ENCODE data around the gene VGLL4. TPM values are rescaled to one million over a fixed set of nuclear protein-coding genes. Genes with fewer than 3 reads are reported as not detected.
A peak's percentile ranks its signal among the peaks of the same experiment; 100 is the strongest.

The VGLL4 gene
- total RNA-seq, 1 experiment from 2014 or later: 41.2 TPM

- intact Hi-C loops (cut with micrococcal nuclease; ENCODE audit: unreplicated experiment): no loop called here
- Histone ChIP-seq H3K27me3 (replicated peaks; ENCODE audit: insufficient read depth, low read depth, low read length, poor library complexity) (no peaks in the 10 kb centered on the region), H3K4me3 (ENCODE audit: low read depth, low read length, poor library complexity, severe bottlenecking) (no peak overlapping the region), H3K4me1 (ENCODE audit: insufficient read depth, low read length, poor library complexity, severe bottlenecking) (peaks cover 40% of the 10 kb centered on the region), H3K36me3 (ENCODE audit: insufficient read depth, low read length, poor library complexity, severe bottlenecking) (no peaks in the 10 kb centered on the region), H3K9me3 (ENCODE audit: low read depth, low read length, poor library complexity, severe bottlenecking) (no peaks in the 10 kb centered on the region), H3K27ac (ENCODE audit: low read depth, low read length, poor library complexity, severe bottlenecking) (peak overlapping the region; percentile 71)
- POLR2A ChIA-PET (ENCODE audit: low non-redundant PET): interaction anchor here (0.6 to 0.7 kb wide), 3 partner anchors 41 to 221 kb away, joined by 3 to 8 read pairs (median 7); no protein-coding TSS in a partner anchor
- TF ChIP-seq EZH2 (IDR thresholded peaks at IDR 0.05; ENCODE audit: borderline replicate concordance, low read depth, low read length, poor library complexity, severe bottlenecking): no peak
- TF ChIP-seq, protein P1, sequence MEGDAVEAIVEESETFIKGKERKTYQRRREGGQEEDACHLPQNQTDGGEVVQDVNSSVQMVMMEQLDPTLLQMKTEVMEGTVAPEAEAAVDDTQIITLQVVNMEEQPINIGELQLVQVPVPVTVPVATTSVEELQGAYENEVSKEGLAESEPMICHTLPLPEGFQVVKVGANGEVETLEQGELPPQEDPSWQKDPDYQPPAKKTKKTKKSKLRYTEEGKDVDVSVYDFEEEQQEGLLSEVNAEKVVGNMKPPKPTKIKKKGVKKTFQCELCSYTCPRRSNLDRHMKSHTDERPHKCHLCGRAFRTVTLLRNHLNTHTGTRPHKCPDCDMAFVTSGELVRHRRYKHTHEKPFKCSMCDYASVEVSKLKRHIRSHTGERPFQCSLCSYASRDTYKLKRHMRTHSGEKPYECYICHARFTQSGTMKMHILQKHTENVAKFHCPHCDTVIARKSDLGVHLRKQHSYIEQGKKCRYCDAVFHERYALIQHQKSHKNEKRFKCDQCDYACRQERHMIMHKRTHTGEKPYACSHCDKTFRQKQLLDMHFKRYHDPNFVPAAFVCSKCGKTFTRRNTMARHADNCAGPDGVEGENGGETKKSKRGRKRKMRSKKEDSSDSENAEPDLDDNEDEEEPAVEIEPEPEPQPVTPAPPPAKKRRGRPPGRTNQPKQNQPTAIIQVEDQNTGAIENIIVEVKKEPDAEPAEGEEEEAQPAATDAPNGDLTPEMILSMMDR (conservative IDR thresholded peaks at IDR 0.05; ENCODE audit: low read depth, low read length): peak; percentile 32; the same call in 1 of the 2 replicates
- CTCF ChIA-PET: no interaction called here
- no TSS peak for BruUV-seq (replicated peaks)
- DNase-seq (ENCODE audit: low spot score): peak; percentile 84
These were observed 134.3 kb downstream of the VGLL4 start for GRCh38 chr3:11509173-11510000.

DNA sequence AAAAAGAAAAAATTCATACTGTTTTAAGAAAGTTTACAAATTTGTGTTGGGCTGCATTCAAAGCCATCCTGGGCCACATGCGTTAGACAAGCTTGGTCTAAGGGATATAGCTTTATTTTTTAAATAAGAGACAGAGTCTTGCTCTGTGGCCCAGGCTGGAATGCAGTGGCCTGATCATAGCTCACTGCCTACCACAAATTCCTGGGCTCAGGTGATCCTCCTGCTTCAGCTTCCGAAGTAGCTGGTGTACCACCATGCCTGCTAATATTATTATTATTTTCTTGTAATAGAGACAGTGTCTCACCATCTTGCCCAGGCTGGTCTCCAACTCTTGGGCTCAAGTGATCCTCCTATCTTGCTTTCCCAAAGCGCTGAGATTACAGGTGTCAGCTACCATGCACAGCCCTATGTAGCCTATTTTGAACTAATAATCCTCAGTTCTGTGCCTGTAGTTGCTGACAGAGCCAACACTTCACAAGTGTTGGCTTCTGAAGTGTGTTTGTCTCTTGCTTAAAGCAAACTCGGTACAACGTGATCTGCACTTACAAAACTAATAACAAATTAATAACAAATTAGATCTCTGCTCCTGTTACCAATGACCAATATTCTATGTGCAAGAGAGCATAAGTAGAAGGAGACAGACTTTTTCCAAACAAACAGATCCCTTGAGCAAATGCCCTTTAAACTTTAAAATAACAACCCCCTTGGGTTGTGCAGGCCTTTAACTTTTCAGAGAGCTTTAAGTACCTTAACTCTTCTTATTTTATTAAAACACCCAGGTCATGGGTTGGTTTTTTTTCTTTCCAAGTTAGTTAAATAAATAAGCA, 135.2 kb downstream of the VGLL4 start:
- Histone ChIP-seq H3K36me3 (ENCODE audit: insufficient read depth, low read length, poor library complexity, severe bottlenecking) (no peaks in the 10 kb centered on the region), H3K4me1 (ENCODE audit: insufficient read depth, low read length, poor library complexity, severe bottlenecking) (peaks cover 31% of the 10 kb centered on the region), H3K27ac (ENCODE audit: low read depth, low read length, poor library complexity, severe bottlenecking) (peak overlapping the region; percentile 71), H3K4me3 (ENCODE audit: low read depth, low read length, poor library complexity, severe bottlenecking) (no peak overlapping the region), H3K27me3 (replicated peaks; ENCODE audit: insufficient read depth, low read depth, low read length, poor library complexity) (no peaks in the 10 kb centered on the region), H3K9me3 (ENCODE audit: low read depth, low read length, poor library complexity, severe bottlenecking) (no peaks in the 10 kb centered on the region)
- TF ChIP-seq, protein P1 (conservative IDR thresholded peaks at IDR 0.05; ENCODE audit: low read depth, low read length): no peak
- TF ChIP-seq EZH2 (IDR thresholded peaks at IDR 0.05; ENCODE audit: borderline replicate concordance, low read depth, low read length, poor library complexity, severe bottlenecking): no peak
- ChIA-PET POLR2A (ENCODE audit: low non-redundant PET) (interaction anchor here (0.6 to 0.7 kb wide), 3 partner anchors 26 to 47 kb away, joined by 3 to 7 read pairs (median 4); no protein-coding TSS in a partner anchor), CTCF (no interaction called here)
- intact Hi-C loops (cut with micrococcal nuclease; ENCODE audit: unreplicated experiment): no loop called here
- BruUV-seq (replicated peaks): no TSS peak
- DNase-seq (ENCODE audit: low spot score): no peak

DNA sequence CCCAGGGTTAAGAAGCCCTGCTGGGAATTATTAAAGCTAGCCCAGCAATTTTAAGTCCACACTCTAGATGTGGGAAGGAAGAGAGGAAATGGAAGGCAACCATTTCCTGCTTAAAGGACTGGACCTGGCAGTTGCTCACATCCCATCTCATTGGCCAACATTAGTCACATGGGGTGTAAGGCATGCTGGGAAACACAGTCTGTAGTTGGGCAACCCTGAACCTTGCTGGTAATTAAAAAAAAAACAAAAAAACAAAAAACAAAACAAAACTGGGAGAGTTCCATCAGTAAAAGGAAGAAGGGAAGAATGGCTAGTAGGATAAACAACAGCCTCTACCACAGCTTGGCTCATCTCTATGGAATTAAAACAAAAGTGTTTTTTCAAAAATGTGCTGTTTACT, 136.0 kb downstream of the VGLL4 start:
- Histone ChIP-seq H3K9me3 (ENCODE audit: low read depth, low read length, poor library complexity, severe bottlenecking) (no peaks in the 10 kb centered on the region), H3K27me3 (replicated peaks; ENCODE audit: insufficient read depth, low read depth, low read length, poor library complexity) (no peaks in the 10 kb centered on the region), H3K27ac (ENCODE audit: low read depth, low read length, poor library complexity, severe bottlenecking) (no peak overlapping the region), H3K36me3 (ENCODE audit: insufficient read depth, low read length, poor library complexity, severe bottlenecking) (no peaks in the 10 kb centered on the region), H3K4me1 (ENCODE audit: insufficient read depth, low read length, poor library complexity, severe bottlenecking) (peaks cover 30% of the 10 kb centered on the region), H3K4me3 (ENCODE audit: low read depth, low read length, poor library complexity, severe bottlenecking) (no peak overlapping the region)
- no TSS peak for BruUV-seq (replicated peaks)
- ChIA-PET CTCF (no interaction called here), POLR2A (ENCODE audit: low non-redundant PET) (interaction anchor here (0.6 kb wide), 1 partner anchor 25 kb away, joined by 4 read pairs; no protein-coding TSS in a partner anchor)
- no peak for TF ChIP-seq EZH2 (IDR thresholded peaks at IDR 0.05; ENCODE audit: borderline replicate concordance, low read depth, low read length, poor library complexity, severe bottlenecking)
- TF ChIP-seq, protein P1 (conservative IDR thresholded peaks at IDR 0.05; ENCODE audit: low read depth, low read length): no peak
- intact Hi-C loops (cut with micrococcal nuclease; ENCODE audit: unreplicated experiment): no loop called here
- peak; percentile 35 for DNase-seq (ENCODE audit: low spot score)
